Sciatic nerve (tissue), 2 donors: ENCODE data around the gene PRRT2. TPM values are rescaled to one million over a fixed set of nuclear protein-coding genes. Genes with fewer than 3 reads are reported as not detected.
"Not testable (repeated sequence)": the region's sequence is repeated elsewhere in the genome, so short reads cannot be mapped to it uniquely, and the experiment has no call there.

Source experiments
- ATAC-seq: fragments of 200-7000 bp; cut with Tn5 transposase; one replicate; pipeline ENCODE4 v1.9.1; 2020; ENCODE audit warnings: mild to moderate bottlenecking, moderate library complexity
- DNase-seq: peaks from one replicate; pipeline ENCODE4 v3.0.0-alpha.2; 2020; ENCODE audit warnings: low spot score
- intact Hi-C: fragments of 100-400 bp; cut with DNase I; formaldehyde crosslinking; loops from one replicate; pipeline ENCODE4 v1.14.2; 2022
- total RNA-seq: library from RNA; stranded (reverse); fragmentation: NEBNext Ultra II Directional; extraction: Animal tissue kit (Norgen Biotek cat#: 25700); gene quantifications from one replicate; pipeline ENCODE4 v1.2.1, GENCODE V29; 2021
- donor health status: DM: no; HTN: no; CAD: no.
- donor health status: DM: no; HTN: no; CAD: no.

PRRT2 gene
- 26.3 TPM for total RNA-seq

GRCh38 chr16:29811896-29812665, at the start of gene PRRT2:
Gene PRRT2, plus strand, starts transcription at chr16:29812193. Its CDS starts 862 bp downstream, at chr16:29813055.
- peak; percentile 89 for DNase-seq
- ATAC-seq: peak; percentile 25
- intact Hi-C loops: no loop called here

GRCh38 chr16:29763326-29763725, 48.7 kb upstream of the PRRT2 start:
- intact Hi-C loops: loop anchor here (1.0 kb wide), 1 partner anchor 39 kb away; no protein-coding TSS in a partner anchor
- no peak for DNase-seq
- no peak for ATAC-seq

GRCh38 chr16:29765167-29766032, 46.6 kb upstream of the PRRT2 start:
- no peak for ATAC-seq
- intact Hi-C loops: no loop called here
- no peak for DNase-seq

GRCh38 chr16:29766571-29766970, 45.4 kb upstream of the PRRT2 start:
- no peak for DNase-seq
- ATAC-seq: no peak
- intact Hi-C loops: no loop called here

GRCh38 chr16:29767062-29767461, 44.9 kb upstream of the PRRT2 start:
- DNase-seq (no peak), ATAC-seq (no peak)
- intact Hi-C loops: no loop called here

GRCh38 chr16:29769507-29769906, 42.5 kb upstream of the PRRT2 start:
- intact Hi-C loops: no loop called here
- DNase-seq: no peak
- ATAC-seq: no peak

GRCh38 chr16:29770250-29770929, 41.6 kb upstream of the PRRT2 start:
- DNase-seq: no peak
- no peak for ATAC-seq
- intact Hi-C loops: no loop called here

- ATAC-seq, intact Hi-C loops: not testable (repeated sequence)
These were observed 39.7 kb upstream of the PRRT2 start for GRCh38 chr16:29772330-29772729.

GRCh38 chr16:29774730-29775129, 37.3 kb upstream of the PRRT2 start:
- ATAC-seq (no peak), DNase-seq (no peak)
- intact Hi-C loops: no loop called here

More at GRCh38 chr16:29772330-29772729, 39.7 kb upstream of the PRRT2 start:
- DNase-seq: not testable (repeated sequence)

GRCh38 chr16:29775742-29776408, 36.1 kb upstream of the PRRT2 start:
- intact Hi-C loops: no loop called here
- no peak for DNase-seq
- ATAC-seq: no peak

- intact Hi-C loops: no loop called here
- no peak for ATAC-seq
- DNase-seq: no peak
These were observed 34.2 kb upstream of the PRRT2 start, which contains the start of gene ZG16 for GRCh38 chr16:29777576-29778350. Gene ZG16, plus strand, starts transcription at chr16:29778256. Its CDS starts 1,011 bp downstream, at chr16:29779267.

GRCh38 chr16:29779474-29779873, 32.5 kb upstream of the PRRT2 start:
- intact Hi-C loops: no loop called here
- DNase-seq (no peak), ATAC-seq (no peak)

- DNase-seq, ATAC-seq, intact Hi-C loops: not testable (repeated sequence)
These were observed 28.7 kb upstream of the PRRT2 start for GRCh38 chr16:29783094-29783953.

GRCh38 chr16:29784157-29784556, 27.8 kb upstream of the PRRT2 start:
- DNase-seq: no peak
- ATAC-seq: no peak
- intact Hi-C loops: no loop called here

- intact Hi-C loops: no loop called here
- DNase-seq: peak; percentile 87
- peak; percentile 88 for ATAC-seq
These were observed 27.0 kb upstream of the PRRT2 start for GRCh38 chr16:29784901-29785500.

- ATAC-seq, DNase-seq, intact Hi-C loops: not testable (repeated sequence)
These were observed 24.8 kb upstream of the PRRT2 start for GRCh38 chr16:29787155-29787554.

- no peak for ATAC-seq
These were observed 22.2 kb upstream of the PRRT2 start for GRCh38 chr16:29789775-29790182.

More at GRCh38 chr16:29789775-29790182, 22.2 kb upstream of the PRRT2 start:
- no peak for DNase-seq
- intact Hi-C loops: no loop called here
